Prostate gland (tissue), 2 donors: ENCODE measurements around the gene NOCT.

Source experiments
- CTCF ChIP-seq, 4 experiments: fragments of 200-600 bp in 2 of 4; fragments of 450-650 bp in 2 of 4; sonication (generic) in 2 of 4; IDR thresholded peaks; 1 replicate in 3 of 4; 2 replicates in 1 of 4; pipeline ENCODE4 v1.5.1; 2016 to 2019; ENCODE audit warnings: antibody characterized with exemption in 4 of 4, mild to moderate bottlenecking in 2 of 4, moderate library complexity in 2 of 4
- POLR2A ChIP-seq: fragments of 450-650 bp; IDR thresholded peaks from one replicate; pipeline ENCODE4 v1.6.1; 2016; ENCODE audit warnings: antibody characterized with exemption, mild to moderate bottlenecking
- POLR2AphosphoS5 ChIP-seq: sonication (generic); formaldehyde crosslinking; IDR thresholded peaks from one replicate; pipeline ENCODE4 v1.6.1; 2017; ENCODE audit warnings: antibody characterized with exemption

- TF ChIP-seq POLR2A = no peak
- TF ChIP-seq CTCF (IDR thresholded peaks at IDR 0.05) = no peak
- TF ChIP-seq POLR2AphosphoS5 = no peak
Observed at GRCh38 chr4:139078926-139079325, 63.3 kb downstream of the NOCT start.
